Prostate gland (tissue), 2 donors: ENCODE data around the gene YARS2. TPM values are rescaled to one million over a fixed set of nuclear protein-coding genes. Genes with fewer than 3 reads are reported as not detected.
A peak's percentile ranks its signal among the peaks of the same experiment; 100 is the strongest.

Source experiments
- DNase-seq: peaks from one replicate; pipeline ENCODE4 v3.0.0-alpha.2; 2019; ENCODE audit warnings: low spot score
- H3K27ac ChIP-seq, 2 donors: fragments of 200-600 bp; sonication (generic); 2 replicates each; pipeline ENCODE4 v1.5.1; 2017 to 2019
- H3K27me3 ChIP-seq: fragments of 200-600 bp; sonication (generic); replicated peaks from 2 replicates; pipeline ENCODE4 v1.5.1; 2019; ENCODE audit not compliant: insufficient read depth
- H3K36me3 ChIP-seq, 2 donors: fragments of 200-600 bp; sonication (generic); 1 replicate in 1 of 2; 2 replicates in 1 of 2; pipeline versions ENCODE4 v1.5.1 to v1.8.1; 2017 to 2019
- H3K4me1 ChIP-seq: fragments of 200-600 bp; sonication (generic); replicated peaks from 2 replicates; pipeline ENCODE4 v1.5.1; 2019
- H3K4me3 ChIP-seq, 2 donors: fragments of 200-600 bp; sonication (generic); 2 replicates each; pipeline ENCODE4 v1.5.1; 2017 to 2019
- H3K9me3 ChIP-seq: fragments of 200-600 bp; sonication (generic); 2 replicates; pipeline ENCODE4 v1.5.1; 2017
- POLR2A ChIP-seq: fragments of 450-650 bp; IDR thresholded peaks from one replicate; pipeline ENCODE4 v1.6.1; 2016; ENCODE audit warnings: antibody characterized with exemption, mild to moderate bottlenecking
- POLR2AphosphoS5 ChIP-seq: sonication (generic); formaldehyde crosslinking; IDR thresholded peaks from one replicate; pipeline ENCODE4 v1.6.1; 2017; ENCODE audit warnings: antibody characterized with exemption
- WGBS: methylation state at CpG from one replicate; pipeline ENCODE4 v1.1.5; 2018; 5-methylcytosine and 5-hydroxymethylcytosine counted together
- intact Hi-C: fragments of 100-400 bp; cut with DNase I; formaldehyde crosslinking; loops from one replicate; pipeline ENCODE4 v1.14.2; 2022
- total RNA-seq, 2 donors: library from RNA; depleted of rRNA; stranded (reverse); fragments of >200 nt; gene quantifications; one replicate each; pipeline ENCODE4 v1.1.0, GENCODE V29; 2016
- TF ChIP-seq, protein P1 (sequence below), 4 experiments: fragments of 200-600 bp in 2 of 4; fragments of 450-650 bp in 2 of 4; sonication (generic) in 2 of 4; IDR thresholded peaks; 1 replicate in 3 of 4; 2 replicates in 1 of 4; pipeline ENCODE4 v1.5.1; 2016 to 2019; ENCODE audit warnings: antibody characterized with exemption in 4 of 4, mild to moderate bottlenecking in 2 of 4, moderate library complexity in 2 of 4

Gene YARS2
- total RNA-seq, 2 donors from 2014 or later, result 19.2 to 26.2 TPM

DNA sequence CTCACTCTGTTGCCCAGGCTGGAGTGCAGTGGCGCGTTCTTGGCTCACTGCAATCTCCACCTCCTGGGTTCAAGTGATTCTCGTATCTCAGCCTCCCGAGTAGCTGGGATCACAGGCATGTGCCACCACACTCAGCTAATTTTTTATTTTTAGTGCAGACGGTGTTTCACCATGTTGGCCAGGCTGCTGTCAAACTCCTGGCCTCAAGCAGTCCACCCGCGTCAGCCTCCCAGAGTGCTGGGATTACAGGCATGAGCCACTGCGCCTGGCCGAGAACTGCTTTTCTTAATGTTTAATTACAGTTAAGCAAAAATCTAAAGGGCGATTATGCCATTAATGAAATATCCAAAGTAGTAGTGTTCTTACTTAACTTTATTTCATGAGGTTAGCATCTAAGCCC, 13.6 kb downstream of the YARS2 start:
- no peak for TF ChIP-seq POLR2AphosphoS5
- TF ChIP-seq POLR2A, result no peak
- no peaks in the 10 kb centered on the region for H3K4me1 ChIP-seq
- no peak overlapping the region for H3K27ac ChIP-seq
- H3K4me3 ChIP-seq, result no peak overlapping the region
- no peaks in the 10 kb centered on the region for H3K9me3 ChIP-seq
- peaks cover 0 to 3% of the 10 kb centered on the region in 2 donors for H3K36me3 ChIP-seq
- WGBS, result 96% methylated on average over 10 of the region's 10 CpGs
- no peak for DNase-seq
- no peaks in the 10 kb centered on the region for H3K27me3 ChIP-seq
- intact Hi-C loops, result no loop called here

DNA sequence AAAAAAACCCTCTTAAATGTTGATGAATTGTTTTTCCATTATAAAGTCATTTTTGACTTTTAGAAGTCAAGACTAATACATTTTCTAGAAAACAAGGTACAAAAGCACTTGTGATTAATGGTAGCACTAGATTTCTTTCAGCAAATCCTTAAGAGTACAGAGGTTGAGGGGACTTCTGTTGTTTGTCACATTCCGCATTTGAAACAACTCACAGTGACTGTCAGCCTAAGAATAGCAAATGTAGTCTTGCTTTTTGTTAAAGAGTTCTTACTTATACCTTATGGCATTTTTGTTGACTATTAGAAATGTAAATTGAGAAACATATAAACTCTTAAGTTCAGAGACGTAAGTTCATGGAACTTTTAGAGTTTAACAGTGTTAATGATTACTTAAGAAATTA, 16.4 kb downstream of the YARS2 start:
- Histone ChIP-seq H3K9me3 (no peaks in the 10 kb centered on the region), H3K4me3 (no peak overlapping the region), H3K27ac (no peak overlapping the region), H3K36me3 (peaks cover 0 to 3% of the 10 kb centered on the region in 2 donors), H3K4me1 (no peaks in the 10 kb centered on the region), H3K27me3 (no peaks in the 10 kb centered on the region)
- DNase-seq, result no peak
- TF ChIP-seq POLR2AphosphoS5 (no peak), POLR2A (no peak)
- TF ChIP-seq, protein P1, sequence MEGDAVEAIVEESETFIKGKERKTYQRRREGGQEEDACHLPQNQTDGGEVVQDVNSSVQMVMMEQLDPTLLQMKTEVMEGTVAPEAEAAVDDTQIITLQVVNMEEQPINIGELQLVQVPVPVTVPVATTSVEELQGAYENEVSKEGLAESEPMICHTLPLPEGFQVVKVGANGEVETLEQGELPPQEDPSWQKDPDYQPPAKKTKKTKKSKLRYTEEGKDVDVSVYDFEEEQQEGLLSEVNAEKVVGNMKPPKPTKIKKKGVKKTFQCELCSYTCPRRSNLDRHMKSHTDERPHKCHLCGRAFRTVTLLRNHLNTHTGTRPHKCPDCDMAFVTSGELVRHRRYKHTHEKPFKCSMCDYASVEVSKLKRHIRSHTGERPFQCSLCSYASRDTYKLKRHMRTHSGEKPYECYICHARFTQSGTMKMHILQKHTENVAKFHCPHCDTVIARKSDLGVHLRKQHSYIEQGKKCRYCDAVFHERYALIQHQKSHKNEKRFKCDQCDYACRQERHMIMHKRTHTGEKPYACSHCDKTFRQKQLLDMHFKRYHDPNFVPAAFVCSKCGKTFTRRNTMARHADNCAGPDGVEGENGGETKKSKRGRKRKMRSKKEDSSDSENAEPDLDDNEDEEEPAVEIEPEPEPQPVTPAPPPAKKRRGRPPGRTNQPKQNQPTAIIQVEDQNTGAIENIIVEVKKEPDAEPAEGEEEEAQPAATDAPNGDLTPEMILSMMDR (IDR thresholded peaks at IDR 0.05), result no peak
- intact Hi-C loops, result no loop called here
- WGBS, result 87% methylated on average over 2 of the region's 2 CpGs

DNA sequence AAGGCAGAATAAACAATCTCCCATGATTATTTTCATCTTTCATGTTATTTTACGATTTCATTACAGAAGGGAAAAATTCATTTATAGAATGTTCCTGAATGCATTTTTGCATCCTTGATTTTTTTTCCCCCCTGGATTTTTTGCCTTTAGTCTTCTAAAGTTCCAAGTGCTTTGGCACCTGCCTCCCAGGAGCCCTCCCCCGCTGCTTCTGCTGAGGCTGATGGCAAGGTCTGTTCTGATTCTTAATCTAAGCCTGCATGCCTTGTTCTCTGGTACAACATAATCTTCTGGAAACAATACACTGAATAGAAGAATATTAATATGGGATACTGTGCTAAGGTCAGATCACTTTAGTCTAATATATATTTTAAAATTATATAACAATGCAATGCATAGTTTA, 18.0 kb downstream of the YARS2 start:
- H3K27me3 ChIP-seq, result no peaks in the 10 kb centered on the region
- H3K36me3 ChIP-seq, result peaks cover 0 to 3% of the 10 kb centered on the region in 2 donors
- H3K27ac ChIP-seq, result no peak overlapping the region
- H3K4me1 ChIP-seq, result no peaks in the 10 kb centered on the region
- H3K9me3 ChIP-seq, result no peaks in the 10 kb centered on the region
- DNase-seq, result no peak
- H3K4me3 ChIP-seq, result no peak overlapping the region
- 93% methylated on average over 2 of the region's 2 CpGs for WGBS
- intact Hi-C loops, result no loop called here
- TF ChIP-seq, protein P1 (IDR thresholded peaks at IDR 0.05), result no peak
- TF ChIP-seq POLR2AphosphoS5 (no peak), POLR2A (no peak)

DNA sequence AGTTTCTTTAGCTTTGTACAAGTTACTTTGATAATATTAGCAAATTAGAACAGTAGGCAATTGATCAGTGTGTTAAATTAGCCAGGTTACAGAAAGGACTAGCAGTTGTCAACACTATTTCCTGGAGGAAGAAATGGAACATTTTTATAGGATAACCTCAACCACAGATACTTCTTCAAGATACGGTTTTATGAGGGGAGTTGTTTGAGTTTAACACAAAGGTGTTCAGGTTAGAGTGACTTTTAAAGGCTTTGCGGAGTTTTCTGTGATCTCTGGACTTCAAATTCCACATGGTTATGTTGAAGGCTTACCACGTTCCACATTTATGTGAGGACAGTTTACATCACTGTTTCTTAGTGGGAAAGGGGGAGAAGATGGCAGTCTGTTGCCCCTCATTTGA, 19.3 kb downstream of the YARS2 start:
- intact Hi-C loops, result no loop called here
- WGBS, result 28% methylated on average over 3 of the region's 3 CpGs

DNA sequence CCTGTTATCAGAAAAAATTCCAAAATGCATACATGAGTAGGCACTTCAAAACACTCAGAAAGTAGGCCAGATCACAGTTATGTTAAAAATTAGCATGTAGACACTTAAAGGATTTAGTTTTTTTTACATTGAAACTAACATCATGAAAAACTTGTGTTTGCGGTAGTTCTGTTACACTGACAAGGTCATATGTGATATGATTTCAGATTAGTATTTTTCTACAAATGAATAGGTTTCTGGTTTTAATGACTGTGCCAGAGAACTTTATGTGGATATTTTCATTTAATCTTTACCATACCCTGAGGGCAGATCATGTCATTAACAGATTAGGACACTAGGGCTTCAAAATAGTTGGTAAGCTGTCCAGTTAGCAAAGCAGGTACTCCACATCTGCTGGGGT, 20.7 kb downstream of the YARS2 start:
- 97% methylated on average over 1 of the region's 1 CpG for WGBS
- Histone ChIP-seq H3K9me3 (no peaks in the 10 kb centered on the region), H3K27ac (no peak overlapping the region), H3K36me3 (no peaks in the 10 kb centered on the region), H3K27me3 (no peaks in the 10 kb centered on the region), H3K4me1 (no peaks in the 10 kb centered on the region), H3K4me3 (no peak overlapping the region)
- DNase-seq, result no peak
- no peak for TF ChIP-seq POLR2AphosphoS5
- TF ChIP-seq, protein P1 (IDR thresholded peaks at IDR 0.05), result no peak
- TF ChIP-seq POLR2A, result no peak
- intact Hi-C loops, result no loop called here

More for the DNA sequence above, 19.3 kb downstream of the YARS2 start:
- Histone ChIP-seq H3K4me3 (no peak overlapping the region), H3K36me3 (no peaks in the 10 kb centered on the region), H3K4me1 (no peaks in the 10 kb centered on the region), H3K27ac (no peak overlapping the region), H3K9me3 (no peaks in the 10 kb centered on the region), H3K27me3 (no peaks in the 10 kb centered on the region)
- DNase-seq, result no peak
- TF ChIP-seq POLR2A (no peak), POLR2AphosphoS5 (peak; percentile 37)
- TF ChIP-seq, protein P1 (IDR thresholded peaks at IDR 0.05), result no peak
